LNCaP clone FGC (cell line): ENCODE data around the gene BNC2.

Experiments used
- DNase-seq: peaks from one replicate; pipeline ENCODE4 v3.0.0-alpha.2; 2011; ENCODE audit warnings: low read depth
- H3K4me3 ChIP-seq: 2 replicates; pipeline ENCODE4 v1.5.1; 2011; ENCODE audit warnings: mild to moderate bottlenecking, low read depth, low read length, control low read depth
- CTCF ChIP-seq: IDR thresholded peaks from 2 replicates; pipeline ENCODE4 v1.5.1; 2012; ENCODE audit warnings: mild to moderate bottlenecking; ENCODE audit not compliant: control insufficient read depth, insufficient read depth; ENCODE audit errors: extremely low read depth

The BNC2 gene

DNA sequence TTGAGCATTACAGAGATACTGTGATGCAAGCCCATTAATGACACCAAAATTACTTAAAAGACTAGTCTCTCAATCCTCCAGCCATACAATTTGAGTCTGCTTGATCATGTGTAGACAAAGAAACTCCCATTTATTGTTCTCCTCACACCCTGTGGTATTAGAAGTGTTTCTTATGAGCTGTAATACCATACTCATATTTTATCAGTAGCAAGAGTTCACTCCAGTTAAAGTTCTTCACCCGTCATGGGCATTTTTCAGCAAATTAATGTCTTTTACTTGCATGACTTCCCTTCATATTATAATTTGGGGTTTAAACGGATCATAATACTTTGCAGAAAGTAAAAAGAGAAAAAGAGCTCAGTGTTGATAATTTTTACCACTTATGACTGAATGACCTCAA, 242.9 kb downstream of the BNC2 start:
- DNase-seq, result no peak
- no peak for TF ChIP-seq CTCF
- H3K4me3 ChIP-seq, result no peak overlapping the region

DNA sequence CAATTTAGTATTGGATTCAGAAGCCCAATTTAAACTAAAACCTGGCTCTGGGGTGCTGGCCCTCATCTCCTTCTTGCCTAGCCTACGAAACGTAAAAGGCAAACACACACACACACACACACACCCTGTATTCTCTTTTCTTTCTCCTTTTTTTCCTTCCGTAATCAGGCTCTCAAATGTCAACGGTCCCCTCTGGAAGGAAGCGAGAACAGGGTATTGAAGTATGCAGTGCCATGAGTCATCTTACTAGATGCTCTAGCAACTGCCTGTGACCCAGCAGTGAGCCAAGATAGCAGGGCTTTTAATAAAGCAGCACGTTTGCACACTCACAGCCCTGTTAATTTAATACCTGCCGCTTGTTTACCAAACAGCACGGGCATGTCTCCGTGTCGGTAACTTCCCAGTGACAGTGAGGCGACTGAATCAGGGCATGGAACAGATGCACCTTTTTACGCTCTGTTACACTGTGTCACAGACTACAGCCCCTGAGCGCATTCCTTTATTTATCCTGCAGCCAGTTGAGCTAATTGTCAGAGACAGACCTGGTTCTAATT, 243.8 kb downstream of the BNC2 start:
- peak; percentile 34 for DNase-seq
- no peak overlapping the region for H3K4me3 ChIP-seq
- no peak for TF ChIP-seq CTCF

DNA sequence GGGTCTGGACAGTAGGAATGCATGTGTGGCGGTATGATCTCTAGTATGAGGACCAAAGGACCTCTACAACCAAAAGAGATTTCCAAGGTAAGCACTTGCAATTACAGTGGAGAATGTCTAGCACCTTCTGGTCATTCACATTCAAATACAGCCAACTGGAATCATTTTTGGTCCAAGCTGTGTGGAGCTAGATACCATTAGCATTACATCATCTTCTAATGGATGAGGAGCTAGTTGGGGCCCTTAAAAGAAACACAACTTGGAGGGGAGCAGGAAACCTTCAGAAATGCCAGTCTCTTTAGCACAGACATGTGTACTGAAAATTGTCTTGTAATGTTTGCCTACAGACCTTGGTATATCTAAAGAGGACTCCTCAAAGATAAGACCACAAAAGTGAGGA, 244.7 kb downstream of the BNC2 start:
- no peak overlapping the region for H3K4me3 ChIP-seq
- no peak for TF ChIP-seq CTCF
- no peak for DNase-seq

DNA sequence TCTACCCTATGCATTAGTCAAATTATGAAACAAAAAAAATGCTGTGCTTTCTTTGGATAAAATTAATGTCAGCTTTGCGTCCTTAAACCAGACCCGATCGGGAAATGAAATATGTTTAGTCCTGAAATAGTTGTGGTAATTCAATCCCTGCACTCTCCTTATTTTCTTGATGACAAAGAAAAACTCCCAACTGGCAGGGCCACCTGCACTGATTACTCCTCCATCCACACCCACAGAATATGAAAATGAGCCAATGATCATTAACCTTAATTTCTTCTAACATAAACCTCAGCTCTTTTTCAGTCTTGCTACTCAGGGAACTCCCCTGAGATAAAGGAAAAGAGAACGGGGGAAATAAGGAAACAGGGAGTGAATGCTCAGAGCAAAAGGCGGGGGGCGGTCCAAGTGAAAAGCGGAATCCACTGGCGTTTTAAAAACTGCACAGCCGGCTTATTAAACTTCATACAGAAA, 245.3 kb downstream of the BNC2 start:
- H3K4me3 ChIP-seq, result no peak overlapping the region
- no peak for DNase-seq
- TF ChIP-seq CTCF, result no peak

GRCh38 chr9:16624744-16625117, 245.7 kb downstream of the BNC2 start:
- DNase-seq, result no peak
- TF ChIP-seq CTCF, result no peak
- no peak overlapping the region for H3K4me3 ChIP-seq

DNA sequence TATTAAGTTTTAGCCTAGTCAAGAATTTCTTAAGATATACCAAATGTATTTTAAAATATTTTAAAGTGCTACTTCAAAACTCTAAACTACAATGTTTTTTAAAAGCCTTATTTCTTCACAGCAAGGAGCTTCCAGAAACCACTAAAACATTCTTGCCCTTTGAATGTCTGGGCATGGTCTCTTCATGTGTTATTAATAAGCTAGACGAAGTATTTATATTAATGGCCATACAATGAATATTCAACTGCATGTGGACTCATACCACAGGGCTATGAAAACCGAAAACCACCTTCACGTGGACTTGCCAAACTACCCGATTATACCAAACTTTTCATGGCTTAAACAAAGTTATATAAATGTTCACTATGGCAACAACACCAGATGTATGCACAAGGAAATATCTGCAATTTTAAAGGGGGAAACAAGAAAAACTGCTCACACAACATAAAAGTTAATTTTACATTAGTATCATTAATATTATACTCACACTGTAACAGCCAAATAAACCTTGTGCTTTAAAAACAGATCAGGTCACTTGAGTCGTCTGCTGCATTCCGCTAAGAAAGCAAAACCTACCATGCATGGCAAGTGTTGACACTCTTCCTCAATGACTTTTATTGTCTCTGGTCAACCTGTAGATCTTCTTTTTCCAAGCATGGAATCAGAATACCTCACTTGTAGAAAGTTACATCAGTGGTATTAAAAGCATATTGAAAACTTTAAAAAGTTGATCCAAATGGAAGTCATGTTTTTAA, 246.3 kb downstream of the BNC2 start:
- H3K4me3 ChIP-seq, result no peak overlapping the region
- DNase-seq, result no peak
- TF ChIP-seq CTCF, result no peak

- TF ChIP-seq CTCF, result no peak
- H3K4me3 ChIP-seq, result no peak overlapping the region
- DNase-seq, result no peak
Observed at GRCh38 chr9:16622541-16622940, 247.9 kb downstream of the BNC2 start.
